IPS DF 4.7 (cell line): ENCODE results near the gene TFE3.
A peak's percentile ranks its signal among the peaks of the same experiment; 100 is the strongest.

Experiments
- DNase-seq: peaks from one replicate; pipeline ENCODE4 v3.0.0-alpha.2; 2013; ENCODE audit warnings: low spot score; ENCODE audit errors: extremely low read depth

Gene TFE3, protein sequence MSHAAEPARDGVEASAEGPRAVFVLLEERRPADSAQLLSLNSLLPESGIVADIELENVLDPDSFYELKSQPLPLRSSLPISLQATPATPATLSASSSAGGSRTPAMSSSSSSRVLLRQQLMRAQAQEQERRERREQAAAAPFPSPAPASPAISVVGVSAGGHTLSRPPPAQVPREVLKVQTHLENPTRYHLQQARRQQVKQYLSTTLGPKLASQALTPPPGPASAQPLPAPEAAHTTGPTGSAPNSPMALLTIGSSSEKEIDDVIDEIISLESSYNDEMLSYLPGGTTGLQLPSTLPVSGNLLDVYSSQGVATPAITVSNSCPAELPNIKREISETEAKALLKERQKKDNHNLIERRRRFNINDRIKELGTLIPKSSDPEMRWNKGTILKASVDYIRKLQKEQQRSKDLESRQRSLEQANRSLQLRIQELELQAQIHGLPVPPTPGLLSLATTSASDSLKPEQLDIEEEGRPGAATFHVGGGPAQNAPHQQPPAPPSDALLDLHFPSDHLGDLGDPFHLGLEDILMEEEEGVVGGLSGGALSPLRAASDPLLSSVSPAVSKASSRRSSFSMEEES

DNA sequence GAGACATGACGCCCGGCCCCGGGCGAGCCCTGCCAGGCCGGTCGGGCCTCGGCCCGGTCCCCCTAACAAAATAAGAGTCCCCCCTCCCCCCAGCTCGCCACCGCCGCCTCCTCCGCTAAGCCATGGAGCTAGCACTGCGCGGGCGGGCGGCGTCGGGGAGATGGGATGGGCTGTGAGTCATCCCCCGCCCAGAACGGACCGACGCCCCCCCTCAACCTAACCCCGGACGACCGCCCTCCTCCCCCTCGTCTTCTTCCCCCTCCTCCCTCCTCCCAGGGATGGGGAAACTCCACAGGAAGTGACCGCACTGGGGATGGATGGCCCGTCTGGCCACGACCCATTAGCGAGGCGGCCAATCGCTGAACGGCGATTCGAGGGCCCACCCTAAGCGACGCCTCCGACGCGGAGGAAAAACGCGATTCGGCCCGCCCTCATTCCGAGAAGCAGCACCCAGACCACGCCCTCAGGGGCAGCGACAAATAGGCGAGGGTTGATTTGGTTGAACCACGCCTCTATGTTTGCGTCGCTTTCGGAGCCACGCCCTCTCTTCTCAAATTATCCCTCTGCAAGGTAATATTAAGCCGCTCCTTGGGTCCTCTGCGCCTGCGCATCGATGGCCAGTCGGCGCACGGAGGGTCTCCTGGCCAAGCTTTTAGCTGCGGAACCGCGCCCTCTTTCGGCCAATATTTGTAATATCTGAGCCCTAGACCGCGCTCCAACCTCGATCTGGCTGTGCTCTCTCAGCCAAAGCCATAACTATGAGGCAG lies at the start of gene TFE3:
Gene TFE3, minus strand, starts transcription at position 138 of the 767 bp plus-strand sequence. Its CDS starts 131 bp downstream, at position 7.
- peak; percentile 84 for DNase-seq

GRCh38 chrX:49089553-49089952 lies 46.4 kb upstream of the TFE3 start:
- DNase-seq, result no peak

GRCh38 chrX:49082271-49082871 lies 39.2 kb upstream of the TFE3 start:
- no peak for DNase-seq

DNA sequence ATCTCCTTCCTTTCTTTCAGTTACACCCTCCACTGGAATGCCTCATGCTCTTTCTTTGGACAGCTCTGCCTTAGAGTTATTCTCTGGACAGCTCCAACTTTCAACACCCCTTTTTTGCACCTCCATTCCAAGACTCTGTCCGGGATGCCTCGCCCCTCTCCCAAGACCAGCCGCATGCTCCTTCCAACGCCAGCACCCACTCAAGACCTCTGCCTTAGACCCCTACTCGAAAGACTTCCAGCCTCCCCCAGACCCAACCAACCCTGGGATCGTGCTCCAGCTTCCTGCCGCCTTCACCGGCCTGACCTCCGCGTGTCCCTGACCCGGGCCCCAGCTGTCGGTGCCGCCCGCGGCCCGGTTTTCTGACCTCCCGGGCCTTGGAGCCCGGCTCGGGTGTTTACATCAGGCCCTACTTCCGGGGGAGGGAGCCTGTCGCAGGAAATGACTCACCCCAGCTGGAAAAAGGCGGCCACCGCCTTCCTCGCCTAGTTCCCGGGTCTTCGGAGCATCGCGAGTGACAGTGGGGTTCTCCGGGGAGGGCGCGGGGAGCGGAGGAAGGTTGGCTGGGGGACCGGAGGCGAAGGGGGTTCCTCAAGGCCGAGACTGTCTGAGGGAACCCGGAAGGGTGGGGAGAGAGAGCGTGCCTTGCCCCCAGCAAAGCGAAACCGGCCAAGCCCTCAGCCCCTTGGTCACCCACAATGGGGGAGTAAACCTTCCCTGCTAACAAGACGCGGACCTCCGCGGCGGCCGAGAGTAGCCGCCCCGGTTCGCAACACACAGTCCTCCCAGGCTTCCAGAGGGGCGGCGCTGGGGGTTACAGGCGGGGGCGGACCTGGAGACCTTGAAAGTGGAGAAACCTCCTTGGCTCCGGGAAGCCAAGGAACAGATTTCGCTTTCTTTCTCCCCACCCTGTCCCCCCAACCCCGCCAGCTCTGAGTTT lies 36.6 kb upstream of the TFE3 start, which contains the start of gene WDR45:
Gene WDR45, minus strand, starts transcription at position 399 of the 940 bp plus-strand sequence. CDS start 1,792 bp downstream, outside the sequence.
- DNase-seq, result no peak

DNA sequence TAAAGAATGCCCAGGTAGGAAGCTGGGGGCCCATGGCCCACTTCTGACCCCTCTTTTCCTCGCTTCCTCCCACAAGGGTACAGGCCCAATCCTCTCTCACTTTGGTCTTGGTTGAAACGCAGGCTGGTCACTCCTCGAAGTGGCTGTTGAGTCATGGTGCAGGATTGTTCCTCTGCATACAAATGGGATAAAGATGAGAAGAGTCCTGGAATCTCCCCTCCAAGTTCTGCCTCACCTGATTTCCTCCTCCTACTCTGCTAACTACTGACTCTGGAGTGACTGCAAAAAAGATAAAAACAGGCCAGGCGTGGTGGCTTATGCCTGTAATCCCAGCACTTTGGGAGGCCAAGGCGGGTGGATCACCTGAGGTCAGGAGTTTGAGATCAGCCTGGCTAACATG lies 34.8 kb upstream of the TFE3 start:
- no peak for DNase-seq

DNA sequence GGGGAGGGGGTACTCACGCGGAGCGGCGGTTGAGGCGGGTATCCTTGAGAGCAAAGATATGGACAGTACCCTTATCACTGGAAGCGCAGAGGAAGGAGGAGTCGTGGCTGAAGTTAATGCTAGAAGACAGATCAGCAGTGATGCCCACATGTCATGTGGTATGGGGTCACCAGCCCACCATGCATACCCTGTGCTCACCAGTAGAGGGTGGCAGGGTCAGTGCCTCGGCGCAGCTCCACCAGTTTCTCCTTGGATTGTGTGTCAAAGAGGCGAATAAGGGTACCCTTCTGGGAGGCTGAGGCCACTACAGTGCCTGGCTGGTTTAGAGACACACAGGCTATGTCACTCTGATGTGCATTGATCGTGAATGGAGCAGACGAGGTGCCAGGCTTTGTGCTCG lies 32.2 kb upstream of the TFE3 start:
- no peak for DNase-seq

DNA sequence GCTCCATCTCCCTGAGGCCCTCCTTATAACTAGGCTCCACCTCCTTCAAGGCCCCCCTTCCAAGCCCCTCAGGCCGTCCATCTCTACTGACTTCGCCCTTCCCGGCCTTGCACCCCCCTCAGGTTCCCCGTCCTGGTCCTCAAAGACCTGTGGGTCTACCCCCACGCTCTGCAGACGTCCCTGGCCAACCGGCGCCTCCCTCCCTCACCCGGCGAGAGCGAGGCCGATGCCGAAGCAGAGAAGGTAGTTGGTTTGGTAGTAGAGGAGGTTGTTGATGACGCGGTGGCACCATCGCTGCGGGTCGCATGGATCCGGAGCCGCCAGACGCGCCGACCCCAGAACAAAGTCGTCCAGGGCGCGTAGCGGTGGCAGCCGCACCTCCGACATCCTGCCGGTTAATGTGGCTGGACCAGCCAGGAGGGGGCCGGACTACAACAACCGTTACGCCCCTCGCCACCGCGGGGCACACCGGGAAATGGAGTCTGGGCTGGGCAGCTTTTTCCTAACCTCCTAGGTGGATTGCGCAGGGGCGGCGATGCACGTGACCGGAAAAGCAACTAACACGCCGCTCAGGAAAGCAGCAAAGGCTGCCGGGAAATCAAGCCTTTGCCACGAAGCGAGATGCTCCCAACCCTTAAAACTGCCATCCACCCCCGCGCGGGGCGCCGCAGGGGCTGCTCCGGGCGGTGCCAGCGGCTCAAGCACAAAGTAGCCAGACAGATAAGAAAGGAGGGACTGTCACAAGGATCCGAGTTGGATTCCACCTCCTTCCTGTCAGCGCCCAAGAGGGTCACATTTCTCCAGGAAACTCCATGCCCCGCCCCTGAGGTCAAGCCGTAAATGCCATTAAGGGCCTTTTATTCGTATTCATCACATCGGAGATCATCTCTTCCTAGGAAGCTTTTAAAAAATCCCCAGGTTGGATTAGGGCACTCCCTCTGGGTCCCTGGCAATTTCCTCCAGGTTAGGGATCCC lies 30.7 kb upstream of the TFE3 start, which contains the start of gene PRAF2:
Gene PRAF2, minus strand, starts transcription at position 402 of the 975 bp plus-strand sequence. Its CDS starts 15 bp downstream, at position 387.
- DNase-seq, result peak; percentile 53

GRCh38 chrX:49072712-49073095 lies 29.5 kb upstream of the TFE3 start:
- no peak for DNase-seq

- no peak for DNase-seq
Measured at GRCh38 chrX:49071877-49072711, 28.9 kb upstream of the TFE3 start.

- DNase-seq, result no peak
Measured at GRCh38 chrX:49070988-49071387, 27.8 kb upstream of the TFE3 start.

DNA sequence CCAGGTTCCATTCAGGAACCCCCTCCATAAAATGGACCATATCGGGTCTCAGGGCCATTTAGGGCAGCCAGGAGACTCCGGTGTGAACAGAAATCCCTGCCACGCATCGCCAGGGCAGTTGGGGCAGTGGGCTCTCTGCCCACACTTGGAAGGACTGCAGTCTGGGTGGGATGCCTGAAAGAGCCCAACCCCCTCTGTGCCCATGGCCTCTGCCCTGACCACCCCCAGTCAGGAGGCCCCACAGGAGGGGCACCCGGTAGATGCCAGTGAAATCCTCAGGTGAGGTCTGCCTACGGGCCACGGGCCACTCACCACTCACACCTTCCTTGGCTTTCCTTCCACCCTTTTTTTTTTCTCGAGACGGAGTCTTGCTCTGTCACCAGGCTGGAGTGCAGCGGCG lies 25.9 kb upstream of the TFE3 start:
- no peak for DNase-seq

GRCh38 chrX:49067285-49068120 lies 24.3 kb upstream of the TFE3 start:
- no peak for DNase-seq

- DNase-seq, result no peak
Measured at GRCh38 chrX:49066690-49067089, 23.5 kb upstream of the TFE3 start.

GRCh38 chrX:49066278-49066677 lies 23.1 kb upstream of the TFE3 start:
- no peak for DNase-seq

- DNase-seq, result no peak
Measured at GRCh38 chrX:49064735-49065134, 21.6 kb upstream of the TFE3 start.

- DNase-seq, result no peak
Measured at GRCh38 chrX:49064303-49064702, 21.1 kb upstream of the TFE3 start.

GRCh38 chrX:49063715-49064114 lies 20.6 kb upstream of the TFE3 start:
- DNase-seq, result no peak
